IMR-90 (cell line): ENCODE data around the gene HDAC7. TPM values are rescaled to one million over a fixed set of nuclear protein-coding genes. Genes with fewer than 3 reads are reported as not detected.

ENCODE experiments used
- ATAC-seq: fragments of 200-7000 bp; cut with Tn5 transposase; 2 replicates; pipeline ENCODE4 v1.9.1; 2020; ENCODE audit warnings: low read depth, mild to moderate bottlenecking, moderate library complexity
- BruUV-seq: library from RNA; stranded (reverse); fragments of 400-500 nt; replicated peaks from 2 replicates; lab custom pipeline; 2021; lab: Mats Ljungman, UMichigan
- CTCF ChIA-PET: fragments of 300-600 bp; formaldehyde crosslinking; extraction: SDS; loops from one replicate; lab custom pipeline; 2021; ENCODE audit warnings: antibody characterized with exemption; lab: Yijun Ruan, JAX
- POLR2A ChIA-PET: fragments of 300-600 bp; sonication (Branson Sonifier 250); formaldehyde crosslinking; loops from one replicate; lab custom pipeline; 2022; ENCODE audit warnings: antibody characterized with exemption; ENCODE audit not compliant: unreplicated experiment; lab: Charles Lee
- DNase-seq: peaks from one replicate; pipeline ENCODE4 v3.0.0; 2013
- H2AFZ ChIP-seq: replicated peaks from 2 replicates; pipeline ENCODE3; 2013; ENCODE audit warnings: low read length, mild to moderate bottlenecking; ENCODE audit not compliant: poor library complexity
- H2AK5ac ChIP-seq: 2 replicates; pipeline ENCODE4 v1.6.1; 2013; ENCODE audit warnings: low read depth, low read length, inconsistent platforms
- H2AK9ac ChIP-seq: replicated peaks from 2 replicates; pipeline ENCODE3; 2013; ENCODE audit warnings: mild to moderate bottlenecking, low read depth, low read length, moderate library complexity; ENCODE audit not compliant: poor library complexity
- H2BK120ac ChIP-seq: 2 replicates; pipeline ENCODE4 v1.6.1; 2013; ENCODE audit warnings: low read depth, low read length, inconsistent platforms
- H2BK15ac ChIP-seq: 3 replicates; pipeline ENCODE4 v1.6.1; 2013; ENCODE audit warnings: low read depth, low read length, inconsistent platforms
- H2BK20ac ChIP-seq: 2 replicates; pipeline ENCODE4 v1.6.1; 2013; ENCODE audit warnings: low read depth, mild to moderate bottlenecking, inconsistent platforms, low read length, moderate library complexity
- H2BK5ac ChIP-seq: 2 replicates; pipeline ENCODE4 v1.6.1; 2013; ENCODE audit warnings: mild to moderate bottlenecking, low read depth, low read length, inconsistent platforms; ENCODE audit not compliant: poor library complexity, severe bottlenecking
- H3K14ac ChIP-seq: replicated peaks from 2 replicates; pipeline ENCODE4 v1.6.1; 2013; ENCODE audit warnings: low read depth, low read length, inconsistent platforms
- H3K18ac ChIP-seq: 2 replicates; pipeline ENCODE4 v1.6.1; 2013; ENCODE audit warnings: low read depth, low read length, control low read depth
- H3K23ac ChIP-seq: 2 replicates; pipeline ENCODE4 v1.6.1; 2013; ENCODE audit warnings: low read depth, low read length, inconsistent platforms
- H3K27ac ChIP-seq: 2 replicates; pipeline ENCODE4 v1.5.1; 2013; ENCODE audit warnings: mild to moderate bottlenecking, control low read depth, low read length; ENCODE audit not compliant: insufficient read depth
- H3K27me3 ChIP-seq: 2 replicates; pipeline ENCODE4 v1.6.1; 2013; ENCODE audit warnings: low read length; ENCODE audit not compliant: control insufficient read depth, insufficient read depth
- H3K36me3 ChIP-seq: 2 replicates; pipeline ENCODE4 v1.6.1; 2013; ENCODE audit warnings: low read length, mixed read lengths; ENCODE audit not compliant: control insufficient read depth, insufficient read depth
- H3K4ac ChIP-seq: 2 replicates; pipeline ENCODE4 v1.6.1; 2013; ENCODE audit warnings: low read depth, low read length, inconsistent platforms
- H3K4me1 ChIP-seq: 2 replicates; pipeline ENCODE4 v1.6.1; 2013; ENCODE audit warnings: low read length, mixed read lengths; ENCODE audit not compliant: control insufficient read depth, insufficient read depth
- H3K4me2 ChIP-seq: 2 replicates; pipeline ENCODE4 v1.6.1; 2013; ENCODE audit warnings: low read depth, mild to moderate bottlenecking, control low read depth, low read length, moderate library complexity
- H3K4me3 ChIP-seq: 2 replicates; pipeline ENCODE4 v1.5.1; 2013; ENCODE audit warnings: low read depth, mild to moderate bottlenecking, control low read depth, low read length, moderate library complexity; ENCODE audit not compliant: insufficient read depth
- H3K56ac ChIP-seq: 2 replicates; pipeline ENCODE4 v1.6.1; 2013; ENCODE audit warnings: low read length, inconsistent platforms; ENCODE audit not compliant: insufficient read depth; ENCODE audit errors: extremely low read depth
- H3K79me1 ChIP-seq, 2 experiments: 2 replicates each; pipeline ENCODE4 v1.6.1; 2013; ENCODE audit warnings: low read length in 2 of 2, inconsistent platforms in 1 of 2, low read depth in 1 of 2
- H3K9ac ChIP-seq: 2 replicates; pipeline ENCODE4 v1.6.1; 2013; ENCODE audit warnings: low read depth, low read length, control low read depth
- H3K9me1 ChIP-seq: 2 replicates; pipeline ENCODE4 v1.6.1; 2013; ENCODE audit warnings: low read length, inconsistent platforms; ENCODE audit not compliant: insufficient read depth
- H3K9me3 ChIP-seq: 2 replicates; pipeline ENCODE4 v1.6.1; 2013; ENCODE audit warnings: low read length; ENCODE audit not compliant: control insufficient read depth, insufficient read depth
- H4K20me1 ChIP-seq: 2 replicates; pipeline ENCODE4 v1.6.1; 2013; ENCODE audit warnings: low read length, inconsistent platforms; ENCODE audit not compliant: insufficient read depth
- H4K5ac ChIP-seq: 2 replicates; pipeline ENCODE4 v1.6.1; 2013; ENCODE audit warnings: mild to moderate bottlenecking, low read depth, low read length, control low read depth
- H4K8ac ChIP-seq, 2 experiments: 2 replicates each; pipeline ENCODE4 v1.6.1; 2013; ENCODE audit warnings: low read depth in 2 of 2, low read length in 2 of 2, control low read depth in 1 of 2, inconsistent platforms in 1 of 2
- H4K91ac ChIP-seq: 2 replicates; pipeline ENCODE4 v1.6.1; 2013; ENCODE audit warnings: low read depth, low read length, inconsistent platforms; ENCODE audit not compliant: insufficient read depth
- MAFK ChIP-seq: IDR thresholded peaks from 2 replicates; pipeline ENCODE4 v1.6.1; 2012; ENCODE audit warnings: low read depth, low read length, improper control_type of control experiment
- RFX5 ChIP-seq: IDR thresholded peaks from 2 replicates; pipeline ENCODE4 v1.8.0; 2012; ENCODE audit warnings: low read depth, mild to moderate bottlenecking, low read length, moderate library complexity
- WGBS, 2 experiments: methylation state at CpG; one replicate each; pipeline versions ENCODE4 v1.1.5 to v1.1.7; 2013; ENCODE audit warnings: missing lambda C conversion rate in 2 of 2; ENCODE audit not compliant: insufficient read length in 1 of 2; ENCODE audit errors: extremely low coverage in 2 of 2; 5-methylcytosine and 5-hydroxymethylcytosine counted together
- dilution Hi-C: fragments of 300-500 bp; cut with HindIII; formaldehyde crosslinking; loops from one replicate; pipeline ENCODE4 v1.14.3; 2018; ENCODE audit warnings: low sequenced_read_pairs; ENCODE audit not compliant: unreplicated experiment
- in situ Hi-C: fragments of 300-500 bp; cut with MboI; formaldehyde crosslinking; loops from 3 replicates; pipeline ENCODE4 v1.14.3; 2019; ENCODE audit warnings: low sequenced_read_pairs, inconsistent platforms, mixed read lengths
- intact Hi-C: fragments of 100-400 bp; cut with micrococcal nuclease; formaldehyde crosslinking; loops from 2 replicates; pipeline ENCODE4 v1.10.0; 2022
- polyA plus RNA-seq, 3 experiments: library from polyadenylated mRNA; depleted of rRNA; stranded (reverse); fragments of >200 nt; gene quantifications; 2 replicates each; pipeline ENCODE4 v1.2.3, GENCODE V29; 2012; ENCODE audit warnings: low replicate concordance in 1 of 3
- total RNA-seq: library from RNA; depleted of rRNA; stranded (reverse); fragments of >200 nt; gene quantifications from 2 replicates; pipeline ENCODE4 v1.2.3, GENCODE V29; 2012

Gene HDAC7
- total and polyA plus RNA-seq, 2 of the 4 experiments (the other 2 are of a cell fraction): 10.4 to 64.7 TPM

DNA sequence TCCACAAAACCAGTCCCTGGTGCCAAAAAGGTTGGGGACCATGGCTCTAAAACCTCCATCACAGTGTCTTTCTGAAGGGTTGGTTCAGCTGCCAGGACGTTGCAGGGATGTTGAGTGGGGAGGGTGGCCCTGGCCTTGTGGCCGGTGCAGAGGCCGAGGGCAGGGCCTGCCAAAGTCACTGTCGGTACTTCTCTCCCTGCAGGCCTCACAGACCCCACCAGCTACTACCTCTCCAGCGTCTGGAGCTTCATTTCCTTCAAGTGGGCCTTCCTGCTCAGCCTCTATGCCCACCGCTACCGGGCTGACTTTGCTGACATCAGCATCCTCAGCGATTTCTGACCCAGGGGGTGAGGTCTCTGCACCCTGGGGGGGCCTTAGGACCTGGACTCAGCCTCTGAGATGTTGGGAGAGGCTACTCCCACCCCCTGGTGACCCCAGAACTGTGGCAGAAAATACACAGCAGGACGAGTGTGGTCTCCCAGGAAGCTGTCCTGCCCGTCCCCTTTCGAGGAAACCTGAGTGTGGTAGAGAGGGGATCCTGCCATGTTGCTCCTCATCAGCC is 39.7 kb downstream of the HDAC7 start:
- Histone ChIP-seq H3K4me3 (no peak overlapping the region), H3K9ac (no peak overlapping the region), H3K14ac (no peak overlapping the region), H3K23ac (no peak overlapping the region), H3K27ac (no peak overlapping the region), H2AK5ac (no peak overlapping the region), H3K56ac (no peak overlapping the region), H2BK120ac (no peak overlapping the region), H3K18ac (no peak overlapping the region), H2AFZ (no peak overlapping the region), H3K4me2 (no peak overlapping the region), H3K4ac (no peak overlapping the region), H3K4me1 (peaks cover 21% of the 10 kb centered on the region), H2AK9ac (peak overlapping the region; percentile 39), H4K91ac (no peak overlapping the region), H3K9me3 (no peaks in the 10 kb centered on the region), H3K27me3 (no peaks in the 10 kb centered on the region), H2BK20ac (no peak overlapping the region), H3K79me1 (peaks cover 0 to 7% of the 10 kb centered on the region in 2 experiments; a peak in 1 of 4 replicates), H4K20me1 (peaks cover 11% of the 10 kb centered on the region; the same call in 1 of the 2 replicates), H4K8ac (no peak overlapping the region), H2BK15ac (no peak overlapping the region), H4K5ac (no peak overlapping the region), H2BK5ac (no peak overlapping the region), H3K9me1 (0 out of 2 replicates have a peak, but pooled peaks cover 5% of the 10 kb centered on the region), H3K36me3 (peaks cover 28% of the 10 kb centered on the region)
- ChIA-PET CTCF (no interaction called here), POLR2A (no interaction called here)
- intact Hi-C loops: loop anchor here (1.0 to 10.0 kb wide), 5 partner anchors 38 to 745 kb away; no protein-coding TSS in a partner anchor
- in situ Hi-C loops: loop anchor here (5.0 kb wide), 1 partner anchor 68 kb away; no protein-coding TSS in a partner anchor
- dilution Hi-C loops: loop anchor here (10.0 kb wide), 1 partner anchor 65 kb away; no protein-coding TSS in a partner anchor
- TF ChIP-seq MAFK (peak; percentile 86), RFX5 (no peak)
- WGBS, 2 experiments: no CpG with 5 or more reads among the region's 11 CpGs
- DNase-seq: no peak
- no peak for ATAC-seq
- no TSS peak for BruUV-seq
